ENCODE results near the gene SNX21. TPM values are rescaled to one million over a fixed set of nuclear protein-coding genes. Genes with fewer than 3 reads are reported as not detected.

SNX21 gene
- total RNA-seq, 4 donors from 2014 or later: 56.5 to 145 (median 63.2) TPM

GRCh38 chr20:45886590-45887345 is 53.2 kb downstream of the SNX21 start:
- DNase-seq: no peak
- H3K9me3 ChIP-seq: no peaks in the 10 kb centered on the region
- no peak overlapping the region for H3K27ac ChIP-seq
- no peaks in the 10 kb centered on the region for H3K27me3 ChIP-seq
- peaks cover 2 to 5% of the 10 kb centered on the region in 2 donors for H3K4me1 ChIP-seq
- intact Hi-C loops (cut with DNase I; ENCODE audit: low total_unique reads): no loop called here
- no peaks in the 10 kb centered on the region for H3K36me3 ChIP-seq
- no peak overlapping the region for H3K4me3 ChIP-seq
- TF ChIP-seq POLR2A (IDR thresholded peaks at IDR 0.05): no peak
- TF ChIP-seq CTCF (IDR thresholded peaks at IDR 0.05): no peak

- no peak for DNase-seq
- Histone ChIP-seq H3K9me3 (no peaks in the 10 kb centered on the region), H3K4me3 (no peak within 1 kb of the TSS), H3K4me1 (peaks cover 3 to 7% of the 10 kb centered on the region in 2 donors), H3K27ac (no peak within 1 kb of the TSS), H3K36me3 (no peaks in the 10 kb centered on the region), H3K27me3 (no peaks in the 10 kb centered on the region)
- intact Hi-C loops (cut with DNase I; ENCODE audit: low total_unique reads): no loop called here
- TF ChIP-seq POLR2A (IDR thresholded peaks at IDR 0.05) (no peak), CTCF (IDR thresholded peaks at IDR 0.05) (no peak)
These were observed 53.7 kb downstream of the SNX21 start, which contains the start of gene SPATA25 for GRCh38 chr20:45887346-45887715. Gene SPATA25, minus strand, starts transcription at chr20:45887622. Its CDS starts 32 bp downstream, at chr20:45887590.

GRCh38 chr20:45888681-45889080 is 55.1 kb downstream of the SNX21 start:
- no peak for TF ChIP-seq POLR2A (IDR thresholded peaks at IDR 0.05)
- TF ChIP-seq CTCF (IDR thresholded peaks at IDR 0.05): no peak
- Histone ChIP-seq H3K27me3 (no peaks in the 10 kb centered on the region), H3K9me3 (no peaks in the 10 kb centered on the region), H3K4me1 (peaks cover 3 to 7% of the 10 kb centered on the region in 2 donors), H3K36me3 (no peaks in the 10 kb centered on the region), H3K27ac (no peak overlapping the region), H3K4me3 (no peak overlapping the region)
- intact Hi-C loops (cut with DNase I; ENCODE audit: low total_unique reads): no loop called here
- DNase-seq: no peak

GRCh38 chr20:45890077-45890984 is 56.7 kb downstream of the SNX21 start:
- Histone ChIP-seq H3K27ac (peak overlapping the region; percentile 87 to 92), H3K9me3 (no peaks in the 10 kb centered on the region), H3K27me3 (no peaks in the 10 kb centered on the region), H3K36me3 (no peaks in the 10 kb centered on the region), H3K4me1 (peaks cover 3 to 7% of the 10 kb centered on the region in 2 donors), H3K4me3 (peak overlapping the region; percentile 76 to 92)
- TF ChIP-seq CTCF (IDR thresholded peaks at IDR 0.05) (peak; percentile 68 to 76 (median 72)), POLR2A (IDR thresholded peaks at IDR 0.05) (no peak)
- DNase-seq: peak; percentile 84 to 85
- intact Hi-C loops (cut with DNase I; ENCODE audit: low total_unique reads): no loop called here

Measured in uterus (tissue), 4 donors.